ENCODE measurements around the gene MKNK1. TPM values are rescaled to one million over a fixed set of nuclear protein-coding genes. Genes with fewer than 3 reads are reported as not detected.

Gene MKNK1
- total and polyA plus RNA-seq, 2 donors = 20.1 to 62.2 TPM

GRCh38 chr1:46623743-46624644 lies 19.9 kb upstream of the MKNK1 start:
- H3K4me3 ChIP-seq (ENCODE audit: low read length in 2 of 2) = no peak overlapping the region
- 95% methylated on average over 4 of the region's 4 CpGs for WGBS

GRCh38 chr1:46622344-46622743 lies 18.3 kb upstream of the MKNK1 start:
- H3K27me3 ChIP-seq (ENCODE audit: control insufficient read depth in 2 of 2, insufficient read depth in 1 of 2, low read length in 1 of 2) = peaks cover 0 to 2% of the 10 kb centered on the region in 2 donors
- peaks cover 0 to 1% of the 10 kb centered on the region in 2 donors for H3K4me1 ChIP-seq (ENCODE audit: control insufficient read depth in 2 of 2, insufficient read depth in 2 of 2, low read length in 2 of 2)
- no peaks in the 10 kb centered on the region for H3K9me3 ChIP-seq (ENCODE audit: control insufficient read depth in 2 of 2, insufficient read depth in 1 of 2, low read length in 1 of 2)
- H3K4me3 ChIP-seq (ENCODE audit: low read length in 2 of 2) = no peak overlapping the region
- WGBS = 87% methylated on average over 3 of the region's 3 CpGs
- H3K27ac ChIP-seq (ENCODE audit: low read depth in 1 of 2, low read length in 1 of 2) = no peak overlapping the region
- H3K36me3 ChIP-seq (ENCODE audit: control insufficient read depth in 2 of 2, insufficient read depth in 2 of 2, low read length in 1 of 2) = no peaks in the 10 kb centered on the region
- DNase-seq (ENCODE audit: low read depth in 6 of 9, low spot score in 9 of 9) = peak in 1 of 9 donors; percentile 43

More at GRCh38 chr1:46623743-46624644, 19.9 kb upstream of the MKNK1 start:
- no peak overlapping the region for H3K27ac ChIP-seq (ENCODE audit: low read depth in 1 of 2, low read length in 1 of 2)
- H3K9me3 ChIP-seq (ENCODE audit: control insufficient read depth in 2 of 2, insufficient read depth in 1 of 2, low read length in 1 of 2) = no peaks in the 10 kb centered on the region
- no peaks in the 10 kb centered on the region for H3K4me1 ChIP-seq (ENCODE audit: control insufficient read depth in 2 of 2, insufficient read depth in 2 of 2, low read length in 2 of 2)
- no peak for DNase-seq (ENCODE audit: low read depth in 6 of 9, low spot score in 9 of 9)
- H3K27me3 ChIP-seq (ENCODE audit: control insufficient read depth in 2 of 2, insufficient read depth in 1 of 2, low read length in 1 of 2) = no peaks in the 10 kb centered on the region
- H3K36me3 ChIP-seq (ENCODE audit: control insufficient read depth in 2 of 2, insufficient read depth in 2 of 2, low read length in 1 of 2) = no peaks in the 10 kb centered on the region

- no peak for DNase-seq (ENCODE audit: low read depth in 6 of 9, low spot score in 9 of 9)
- Histone ChIP-seq H3K4me3 (ENCODE audit: low read length in 2 of 2) (no peak overlapping the region), H3K27ac (ENCODE audit: low read depth in 1 of 2, low read length in 1 of 2) (no peak overlapping the region), H3K9me3 (ENCODE audit: control insufficient read depth in 2 of 2, insufficient read depth in 1 of 2, low read length in 1 of 2) (no peaks in the 10 kb centered on the region), H3K4me1 (ENCODE audit: control insufficient read depth in 2 of 2, insufficient read depth in 2 of 2, low read length in 2 of 2) (peaks cover 4 to 6% of the 10 kb centered on the region in 2 donors), H3K27me3 (ENCODE audit: control insufficient read depth in 2 of 2, insufficient read depth in 1 of 2, low read length in 1 of 2) (peaks cover 0 to 4% of the 10 kb centered on the region in 2 donors), H3K36me3 (ENCODE audit: control insufficient read depth in 2 of 2, insufficient read depth in 2 of 2, low read length in 1 of 2) (no peaks in the 10 kb centered on the region)
- WGBS = 95% methylated on average over 7 of the region's 7 CpGs
Observed at GRCh38 chr1:46621930-46622329, 17.9 kb upstream of the MKNK1 start.

- Histone ChIP-seq H3K9me3 (ENCODE audit: control insufficient read depth in 2 of 2, insufficient read depth in 1 of 2, low read length in 1 of 2) (no peaks in the 10 kb centered on the region), H3K4me1 (ENCODE audit: control insufficient read depth in 2 of 2, insufficient read depth in 2 of 2, low read length in 2 of 2) (peaks cover 20 to 23% of the 10 kb centered on the region in 2 donors), H3K27me3 (ENCODE audit: control insufficient read depth in 2 of 2, insufficient read depth in 1 of 2, low read length in 1 of 2) (peaks cover 0 to 4% of the 10 kb centered on the region in 2 donors), H3K27ac (ENCODE audit: low read depth in 1 of 2, low read length in 1 of 2) (no peak overlapping the region), H3K36me3 (ENCODE audit: control insufficient read depth in 2 of 2, insufficient read depth in 2 of 2, low read length in 1 of 2) (no peaks in the 10 kb centered on the region), H3K4me3 (ENCODE audit: low read length in 2 of 2) (no peak overlapping the region)
- no peak for DNase-seq (ENCODE audit: low read depth in 6 of 9, low spot score in 9 of 9)
- WGBS = 98% methylated on average over 5 of the region's 5 CpGs
Observed at GRCh38 chr1:46619656-46620258, 15.7 kb upstream of the MKNK1 start.

GRCh38 chr1:46618754-46619415 lies 14.8 kb upstream of the MKNK1 start:
- Histone ChIP-seq H3K9me3 (ENCODE audit: control insufficient read depth in 2 of 2, insufficient read depth in 1 of 2, low read length in 1 of 2) (no peaks in the 10 kb centered on the region), H3K27me3 (ENCODE audit: control insufficient read depth in 2 of 2, insufficient read depth in 1 of 2, low read length in 1 of 2) (peaks cover 0 to 4% of the 10 kb centered on the region in 2 donors), H3K4me1 (ENCODE audit: control insufficient read depth in 2 of 2, insufficient read depth in 2 of 2, low read length in 2 of 2) (peaks cover 28 to 32% of the 10 kb centered on the region in 2 donors), H3K27ac (ENCODE audit: low read depth in 1 of 2, low read length in 1 of 2) (no peak overlapping the region), H3K36me3 (ENCODE audit: control insufficient read depth in 2 of 2, insufficient read depth in 2 of 2, low read length in 1 of 2) (no peaks in the 10 kb centered on the region), H3K4me3 (ENCODE audit: low read length in 2 of 2) (no peak overlapping the region)
- no peak for DNase-seq (ENCODE audit: low read depth in 6 of 9, low spot score in 9 of 9)
- 93% methylated on average over 4 of the region's 4 CpGs for WGBS

DNA sequence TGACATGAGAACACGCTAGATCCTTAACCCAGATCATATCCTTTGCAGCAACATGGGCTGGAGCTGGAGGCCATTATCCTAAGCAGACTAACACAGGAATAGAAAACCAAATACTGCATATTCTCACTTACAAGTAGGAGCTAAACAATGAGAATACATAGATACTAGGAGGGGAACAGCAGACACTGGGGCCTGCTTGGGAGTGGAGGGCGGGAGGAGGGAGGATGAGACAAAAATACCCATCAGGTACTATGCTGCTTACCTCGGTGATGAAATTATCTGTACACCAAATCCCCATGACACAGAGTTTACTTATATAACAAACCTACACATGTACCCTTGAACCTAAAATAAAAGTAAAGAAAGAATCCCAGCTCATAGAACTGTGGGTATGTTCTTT lies 13.8 kb upstream of the MKNK1 start:
- Histone ChIP-seq H3K9me3 (ENCODE audit: control insufficient read depth in 2 of 2, insufficient read depth in 1 of 2, low read length in 1 of 2) (no peaks in the 10 kb centered on the region), H3K27me3 (ENCODE audit: control insufficient read depth in 2 of 2, insufficient read depth in 1 of 2, low read length in 1 of 2) (peaks cover 0 to 4% of the 10 kb centered on the region in 2 donors), H3K27ac (ENCODE audit: low read depth in 1 of 2, low read length in 1 of 2) (no peak overlapping the region), H3K4me1 (ENCODE audit: control insufficient read depth in 2 of 2, insufficient read depth in 2 of 2, low read length in 2 of 2) (peaks cover 37 to 42% of the 10 kb centered on the region in 2 donors), H3K36me3 (ENCODE audit: control insufficient read depth in 2 of 2, insufficient read depth in 2 of 2, low read length in 1 of 2) (no peaks in the 10 kb centered on the region), H3K4me3 (ENCODE audit: low read length in 2 of 2) (no peak overlapping the region)
- whole genome bisulfite sequencing = 99% methylated on average over 3 of the region's 3 CpGs
- DNase-seq (ENCODE audit: low read depth in 6 of 9, low spot score in 9 of 9) = no peak

GRCh38 chr1:46617108-46617800 lies 13.2 kb upstream of the MKNK1 start:
- peaks cover 0 to 4% of the 10 kb centered on the region in 2 donors for H3K27me3 ChIP-seq (ENCODE audit: control insufficient read depth in 2 of 2, insufficient read depth in 1 of 2, low read length in 1 of 2)
- whole genome bisulfite sequencing = 60% methylated on average over 10 of the region's 10 CpGs
- no peaks in the 10 kb centered on the region for H3K9me3 ChIP-seq (ENCODE audit: control insufficient read depth in 2 of 2, insufficient read depth in 1 of 2, low read length in 1 of 2)
- no peaks in the 10 kb centered on the region for H3K36me3 ChIP-seq (ENCODE audit: control insufficient read depth in 2 of 2, insufficient read depth in 2 of 2, low read length in 1 of 2)
- no peak for DNase-seq (ENCODE audit: low read depth in 6 of 9, low spot score in 9 of 9)
- H3K4me1 ChIP-seq (ENCODE audit: control insufficient read depth in 2 of 2, insufficient read depth in 2 of 2, low read length in 2 of 2) = peaks cover 39 to 45% of the 10 kb centered on the region in 2 donors
- H3K4me3 ChIP-seq (ENCODE audit: low read length in 2 of 2) = peak overlapping the region; percentile 87 to 92
- peak overlapping the region in 1 of 2 donors; percentile 93 for H3K27ac ChIP-seq (ENCODE audit: low read depth in 1 of 2, low read length in 1 of 2)

- 2% methylated on average over 62 of the region's 62 CpGs for WGBS
- H3K4me3 ChIP-seq (ENCODE audit: low read length in 2 of 2) = peak within 1 kb of the TSS; percentile 87 to 92
- peak within 1 kb of the TSS; percentile 41 to 93 for H3K27ac ChIP-seq (ENCODE audit: low read depth in 1 of 2, low read length in 1 of 2)
- peaks cover 0 to 6% of the 10 kb centered on the region in 2 donors for H3K36me3 ChIP-seq (ENCODE audit: control insufficient read depth in 2 of 2, insufficient read depth in 2 of 2, low read length in 1 of 2)
- H3K4me1 ChIP-seq (ENCODE audit: control insufficient read depth in 2 of 2, insufficient read depth in 2 of 2, low read length in 2 of 2) = peaks cover 41 to 52% of the 10 kb centered on the region in 2 donors
- no peaks in the 10 kb centered on the region for H3K9me3 ChIP-seq (ENCODE audit: control insufficient read depth in 2 of 2, insufficient read depth in 1 of 2, low read length in 1 of 2)
- peak in 6 of 9 donors; percentile 47 to 77 (median 60) for DNase-seq (ENCODE audit: low read depth in 6 of 9, low spot score in 9 of 9)
- H3K27me3 ChIP-seq (ENCODE audit: control insufficient read depth in 2 of 2, insufficient read depth in 1 of 2, low read length in 1 of 2) = peaks cover 0 to 4% of the 10 kb centered on the region in 2 donors
Observed at GRCh38 chr1:46616277-46617107, 12.4 kb upstream of the MKNK1 start, which contains the start of gene MOB3C. Gene MOB3C, minus strand, starts transcription at chr1:46616811. Its CDS starts 3,490 bp downstream, at chr1:46613321.
